ENCODE results near the gene FAAP20.
A peak's percentile ranks its signal among the peaks of the same experiment; 100 is the strongest.

Gene FAAP20

GRCh38 chr1:2206813-2207487 is 12.4 kb upstream of the FAAP20 start:
- H2AFZ ChIP-seq, result no peak overlapping the region
- no peak for TF ChIP-seq CTCF (IDR thresholded peaks at IDR 0.05)
- H3K9ac ChIP-seq, result no peak overlapping the region
- peak overlapping the region; percentile 39 for H3K27ac ChIP-seq
- H3K4me3 ChIP-seq (ENCODE audit: low read depth, low read length), result no peak overlapping the region
- no peaks in the 10 kb centered on the region for H3K9me3 ChIP-seq (ENCODE audit: control insufficient read depth, low read length)
- no peaks in the 10 kb centered on the region for H3K4me1 ChIP-seq
- H3K79me2 ChIP-seq, result no peaks in the 10 kb centered on the region
- no peaks in the 10 kb centered on the region for H3K27me3 ChIP-seq (ENCODE audit: control insufficient read depth, insufficient read depth, low read length)
- no peak overlapping the region for H3K4me2 ChIP-seq (ENCODE audit: low read length)
- H3K36me3 ChIP-seq (ENCODE audit: control insufficient read depth, insufficient read depth, low read length), result no peaks in the 10 kb centered on the region

GRCh38 chr1:2205191-2205952 is 10.8 kb upstream of the FAAP20 start:
- H3K9ac ChIP-seq, result no peak overlapping the region
- H2AFZ ChIP-seq, result peak overlapping the region; percentile 68
- no peaks in the 10 kb centered on the region for H3K4me1 ChIP-seq
- H3K9me3 ChIP-seq (ENCODE audit: control insufficient read depth, low read length), result no peaks in the 10 kb centered on the region
- H3K27ac ChIP-seq, result peak overlapping the region; percentile 29
- H3K27me3 ChIP-seq (ENCODE audit: control insufficient read depth, insufficient read depth, low read length), result no peaks in the 10 kb centered on the region
- peak overlapping the region; percentile 74 for H3K4me2 ChIP-seq (ENCODE audit: low read length)
- no peaks in the 10 kb centered on the region for H3K79me2 ChIP-seq
- H3K4me3 ChIP-seq (ENCODE audit: low read depth, low read length), result peak overlapping the region; percentile 56
- H3K36me3 ChIP-seq (ENCODE audit: control insufficient read depth, insufficient read depth, low read length), result no peaks in the 10 kb centered on the region
- TF ChIP-seq CTCF (IDR thresholded peaks at IDR 0.05), result no peak

- Histone ChIP-seq H3K4me1 (no peaks in the 10 kb centered on the region), H2AFZ (no peak overlapping the region), H3K9ac (no peak overlapping the region), H3K36me3 (ENCODE audit: control insufficient read depth, insufficient read depth, low read length) (no peaks in the 10 kb centered on the region), H3K4me2 (ENCODE audit: low read length) (peak overlapping the region; percentile 79), H3K9me3 (ENCODE audit: control insufficient read depth, low read length) (no peaks in the 10 kb centered on the region), H3K4me3 (ENCODE audit: low read depth, low read length) (peak overlapping the region; percentile 44), H3K27ac (peak overlapping the region; percentile 49), H3K27me3 (ENCODE audit: control insufficient read depth, insufficient read depth, low read length) (no peaks in the 10 kb centered on the region), H3K79me2 (no peaks in the 10 kb centered on the region)
- no peak for TF ChIP-seq CTCF (IDR thresholded peaks at IDR 0.05)
Measured at GRCh38 chr1:2204415-2205190, 10.0 kb upstream of the FAAP20 start.

GRCh38 chr1:2203671-2204414 is 9.3 kb upstream of the FAAP20 start:
- H3K27ac ChIP-seq, result peak overlapping the region; percentile 49
- peak overlapping the region; percentile 44 for H3K4me3 ChIP-seq (ENCODE audit: low read depth, low read length)
- H3K27me3 ChIP-seq (ENCODE audit: control insufficient read depth, insufficient read depth, low read length), result no peaks in the 10 kb centered on the region
- H3K9ac ChIP-seq, result no peak overlapping the region
- no peaks in the 10 kb centered on the region for H3K79me2 ChIP-seq
- H3K36me3 ChIP-seq (ENCODE audit: control insufficient read depth, insufficient read depth, low read length), result no peaks in the 10 kb centered on the region
- no peak overlapping the region for H2AFZ ChIP-seq
- H3K9me3 ChIP-seq (ENCODE audit: control insufficient read depth, low read length), result no peaks in the 10 kb centered on the region
- H3K4me2 ChIP-seq (ENCODE audit: low read length), result peak overlapping the region; percentile 79
- no peak for TF ChIP-seq CTCF (IDR thresholded peaks at IDR 0.05)
- no peaks in the 10 kb centered on the region for H3K4me1 ChIP-seq
